HepG2 (cell line): ENCODE data around the gene CLEC16A.

Experiments used
- ADNP ChIP-seq: sonication (generic); formaldehyde crosslinking; IDR thresholded peaks from 2 replicates; pipeline ENCODE4 v1.4.0; 2020; ENCODE audit warnings: missing genetic modification reagents
- EZH2 ChIP-seq: conservative IDR thresholded peaks from 2 replicates; pipeline ENCODE4 v1.6.1; 2012; ENCODE audit warnings: mild to moderate bottlenecking, low read depth, low read length, moderate library complexity
- POLR2A ChIP-seq, 2 experiments: IDR thresholded peaks; 2 replicates each; pipeline ENCODE4 v1.6.1; 2011; ENCODE audit warnings: low read depth in 2 of 2, low read length in 2 of 2, mild to moderate bottlenecking in 1 of 2, moderate library complexity in 1 of 2; ENCODE audit not compliant: insufficient read depth in 1 of 2
- SP4 ChIP-seq: sonication (generic); formaldehyde crosslinking; IDR thresholded peaks from 2 replicates; pipeline ENCODE4 v1.8.1; 2023; ENCODE audit warnings: mild to moderate bottlenecking, missing genetic modification reagents
- TF ChIP-seq, protein P1 (sequence below): sonication (generic); formaldehyde crosslinking; IDR thresholded peaks from 2 replicates; pipeline ENCODE4 v1.9.0; 2021; ENCODE audit warnings: missing genetic modification reagents, borderline replicate concordance

DNA sequence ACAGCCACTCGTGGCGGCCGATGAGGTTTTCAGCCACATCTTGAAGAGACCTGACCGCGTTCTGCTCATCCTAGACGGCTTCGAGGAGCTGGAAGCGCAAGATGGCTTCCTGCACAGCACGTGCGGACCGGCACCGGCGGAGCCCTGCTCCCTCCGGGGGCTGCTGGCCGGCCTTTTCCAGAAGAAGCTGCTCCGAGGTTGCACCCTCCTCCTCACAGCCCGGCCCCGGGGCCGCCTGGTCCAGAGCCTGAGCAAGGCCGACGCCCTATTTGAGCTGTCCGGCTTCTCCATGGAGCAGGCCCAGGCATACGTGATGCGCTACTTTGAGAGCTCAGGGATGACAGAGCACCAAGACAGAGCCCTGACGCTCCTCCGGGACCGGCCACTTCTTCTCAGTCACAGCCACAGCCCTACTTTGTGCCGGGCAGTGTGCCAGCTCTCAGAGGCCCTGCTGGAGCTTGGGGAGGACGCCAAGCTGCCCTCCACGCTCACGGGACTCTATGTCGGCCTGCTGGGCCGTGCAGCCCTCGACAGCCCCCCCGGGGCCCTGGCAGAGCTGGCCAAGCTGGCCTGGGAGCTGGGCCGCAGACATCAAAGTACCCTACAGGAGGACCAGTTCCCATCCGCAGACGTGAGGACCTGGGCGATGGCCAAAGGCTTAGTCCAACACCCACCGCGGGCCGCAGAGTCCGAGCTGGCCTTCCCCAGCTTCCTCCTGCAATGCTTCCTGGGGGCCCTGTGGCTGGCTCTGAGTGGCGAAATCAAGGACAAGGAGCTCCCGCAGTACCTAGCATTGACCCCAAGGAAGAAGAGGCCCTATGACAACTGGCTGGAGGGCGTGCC is 37.2 kb upstream of the CLEC16A start:
- TF ChIP-seq SP4 (CRISPR knock-in tag) (no peak), ADNP (no peak), POLR2A (IDR thresholded peaks at IDR 0.05; ENCODE audit: insufficient read depth in 1 of 2, low read depth in 2 of 2, low read length in 2 of 2) (no peak), EZH2 (no peak)
- TF ChIP-seq, protein P1, sequence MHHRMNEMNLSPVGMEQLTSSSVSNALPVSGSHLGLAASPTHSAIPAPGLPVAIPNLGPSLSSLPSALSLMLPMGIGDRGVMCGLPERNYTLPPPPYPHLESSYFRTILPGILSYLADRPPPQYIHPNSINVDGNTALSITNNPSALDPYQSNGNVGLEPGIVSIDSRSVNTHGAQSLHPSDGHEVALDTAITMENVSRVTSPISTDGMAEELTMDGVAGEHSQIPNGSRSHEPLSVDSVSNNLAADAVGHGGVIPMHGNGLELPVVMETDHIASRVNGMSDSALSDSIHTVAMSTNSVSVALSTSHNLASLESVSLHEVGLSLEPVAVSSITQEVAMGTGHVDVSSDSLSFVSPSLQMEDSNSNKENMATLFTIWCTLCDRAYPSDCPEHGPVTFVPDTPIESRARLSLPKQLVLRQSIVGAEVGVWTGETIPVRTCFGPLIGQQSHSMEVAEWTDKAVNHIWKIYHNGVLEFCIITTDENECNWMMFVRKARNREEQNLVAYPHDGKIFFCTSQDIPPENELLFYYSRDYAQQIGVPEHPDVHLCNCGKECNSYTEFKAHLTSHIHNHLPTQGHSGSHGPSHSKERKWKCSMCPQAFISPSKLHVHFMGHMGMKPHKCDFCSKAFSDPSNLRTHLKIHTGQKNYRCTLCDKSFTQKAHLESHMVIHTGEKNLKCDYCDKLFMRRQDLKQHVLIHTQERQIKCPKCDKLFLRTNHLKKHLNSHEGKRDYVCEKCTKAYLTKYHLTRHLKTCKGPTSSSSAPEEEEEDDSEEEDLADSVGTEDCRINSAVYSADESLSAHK (CRISPR knock-in tag), result no peak
